Adrenal gland (tissue), 12 donors: ENCODE measurements around the gene ITGB3BP. TPM values are rescaled to one million over a fixed set of nuclear protein-coding genes. Genes with fewer than 3 reads are reported as not detected.

Experiments
- DNase-seq, 7 donors: peaks; one replicate each; pipeline ENCODE4 v3.0.0-alpha.2; 2019 to 2020
- H3K27ac ChIP-seq, 5 donors: fragments of 200-600 bp; sonication (generic) in 4 of 5; 1 replicate in 3 of 5; 2 replicates in 2 of 5; pipeline versions ENCODE4 v1.5.1 to v1.8.0; 2016 to 2020; ENCODE audit warnings: mild to moderate bottlenecking in 1 of 5
- H3K27me3 ChIP-seq: fragments of 200-600 bp; 2 replicates; pipeline ENCODE4 v1.8.0; 2021
- H3K36me3 ChIP-seq, 2 donors: fragments of 200-600 bp; replicated peaks in 1 of 2; 1 replicate in 1 of 2; 2 replicates in 1 of 2; pipeline versions ENCODE4 v1.5.1 to v1.8.0; 2018 to 2022
- H3K4me1 ChIP-seq, 2 donors: fragments of 200-600 bp; replicated peaks in 1 of 2; 1 replicate in 1 of 2; 2 replicates in 1 of 2; pipeline versions ENCODE4 v1.5.1 to v1.8.0; 2018 to 2021
- H3K4me3 ChIP-seq, 4 donors: fragments of 200-600 bp; sonication (generic) in 3 of 4; one replicate each; pipeline ENCODE4 v1.5.1; 2016 to 2018
- H3K9me3 ChIP-seq, 3 donors: fragments of 200-600 bp; sonication (generic) in 1 of 3; replicated peaks in 1 of 3; 1 replicate in 2 of 3; 2 replicates in 1 of 3; pipeline versions ENCODE4 v1.5.1 to v1.8.0; 2016 to 2021
- CTCF ChIP-seq, 6 experiments: fragments of 450-650 bp in 4 of 6; fragments of 200-600 bp in 2 of 6; sonication (generic) in 1 of 6; IDR thresholded peaks; 1 replicate in 5 of 6; 2 replicates in 1 of 6; pipeline versions ENCODE4 v1.5.1 to v1.8.0; 2016 to 2021; ENCODE audit warnings: antibody characterized with exemption in 6 of 6, mild to moderate bottlenecking in 2 of 6, moderate library complexity in 1 of 6
- POLR2A ChIP-seq, 2 donors: fragments of 450-650 bp; IDR thresholded peaks; one replicate each; pipeline ENCODE4 v1.6.1; 2017; ENCODE audit warnings: antibody characterized with exemption in 2 of 2, mild to moderate bottlenecking in 2 of 2, moderate library complexity in 1 of 2
- WGBS, 4 donors: extraction: QIAGEN DNeasy Blood & Tissue Kit in 2 of 4; methylation state at CpG; one replicate each; pipeline versions ENCODE4 v1.1.5 to v1.1.7; 2013 to 2017; 5-methylcytosine and 5-hydroxymethylcytosine counted together
- intact Hi-C, 2 donors: fragments of 100-400 bp; cut with DNase I; formaldehyde crosslinking; loops; one replicate each; pipeline versions ENCODE4 v1.14.1 to v1.15.0; 2022 to 2023
- polyA plus RNA-seq, 3 donors: library from polyadenylated mRNA; stranded (reverse); fragments of 200-250 nt in 2 of 3; fragments of 350-450 nt in 1 of 3; fragmentation: Illumina TruSeq in 1 of 3; extraction: RNeasy Lipid Tissue Mini Kit (QIAGEN cat#74804) in 1 of 3; gene quantifications; one replicate each; pipeline ENCODE4 v1.2.3, GENCODE V29; 2013 to 2014
- total RNA-seq, 9 donors: library from RNA; depleted of rRNA in 4 of 9; stranded (reverse); fragments of >200 nt in 4 of 9; fragments of 120-200 nt in 1 of 9; fragmentation: NEBNext Ultra II Directional in 1 of 9; extraction: Animal tissue kit (Norgen Biotek cat#: 25700) in 1 of 9; gene quantifications; one replicate each; pipeline versions ENCODE4 v1.1.0 to v1.2.4, GENCODE V29; 2013 to 2023
- donor health status: healthy with polysubstance abuse.
- donor health status: Bipolar disorder and iron deficiency.
- donor health status: DM: yes; HTN: yes; CAD: no.
- donor health status: DM: no; HTN: no; CAD: no.
- donor health status: DM: no; HTN: no; CAD: no.
- donor health status: DM: yes; HTN: yes; CAD: no.

ITGB3BP gene
- total and polyA plus RNA-seq, 12 donors: 2.4 to 50.2 (median 27.7) TPM

- Histone ChIP-seq H3K4me1 (no peaks in the 10 kb centered on the region), H3K27ac (no peak overlapping the region), H3K27me3 (no peaks in the 10 kb centered on the region), H3K36me3 (peaks cover 0 to 4% of the 10 kb centered on the region in 2 donors), H3K9me3 (no peaks in the 10 kb centered on the region), H3K4me3 (no peak overlapping the region)
- no peak for TF ChIP-seq POLR2A (IDR thresholded peaks at IDR 0.05)
- TF ChIP-seq CTCF (IDR thresholded peaks at IDR 0.05): no peak
- intact Hi-C loops: no loop called here
- no peak for DNase-seq
These were observed 104.9 kb downstream of the ITGB3BP start for GRCh38 chr1:63418101-63418500.

- WGBS, 4 donors: 85 to 95% (median 88%) methylated on average over 3 of the region's 3 CpGs
- DNase-seq: no peak
- no peaks in the 10 kb centered on the region for H3K9me3 ChIP-seq
- H3K27ac ChIP-seq: no peak overlapping the region
- H3K36me3 ChIP-seq: peaks cover 0 to 4% of the 10 kb centered on the region in 2 donors
- no peaks in the 10 kb centered on the region for H3K4me1 ChIP-seq
- no peak overlapping the region for H3K4me3 ChIP-seq
- intact Hi-C loops: no loop called here
- TF ChIP-seq CTCF (IDR thresholded peaks at IDR 0.05) (no peak), POLR2A (IDR thresholded peaks at IDR 0.05) (no peak)
- H3K27me3 ChIP-seq: no peaks in the 10 kb centered on the region
These were observed 108.2 kb downstream of the ITGB3BP start for GRCh38 chr1:63414691-63415365.

- H3K36me3 ChIP-seq: peaks cover 0 to 4% of the 10 kb centered on the region in 2 donors
- TF ChIP-seq CTCF (IDR thresholded peaks at IDR 0.05) (no peak), POLR2A (IDR thresholded peaks at IDR 0.05) (no peak)
- 81 to 94% (median 85%) methylated on average over 1 of the region's 1 CpG for WGBS, 4 donors
- H3K27me3 ChIP-seq: no peaks in the 10 kb centered on the region
- no peak for DNase-seq
- intact Hi-C loops: no loop called here
- no peak overlapping the region for H3K4me3 ChIP-seq
- H3K4me1 ChIP-seq: no peaks in the 10 kb centered on the region
- no peaks in the 10 kb centered on the region for H3K9me3 ChIP-seq
- no peak overlapping the region for H3K27ac ChIP-seq
These were observed 109.6 kb downstream of the ITGB3BP start for GRCh38 chr1:63413394-63413793.

- Histone ChIP-seq H3K4me1 (no peaks in the 10 kb centered on the region), H3K27ac (no peak overlapping the region), H3K9me3 (no peaks in the 10 kb centered on the region), H3K4me3 (no peak overlapping the region), H3K36me3 (peaks cover 0 to 4% of the 10 kb centered on the region in 2 donors), H3K27me3 (no peaks in the 10 kb centered on the region)
- TF ChIP-seq CTCF (IDR thresholded peaks at IDR 0.05) (no peak), POLR2A (IDR thresholded peaks at IDR 0.05) (no peak)
- DNase-seq: no peak
- intact Hi-C loops: no loop called here
- 60 to 78% (median 61%) methylated on average over 2 of the region's 2 CpGs for WGBS, 4 donors
These were observed 112.0 kb downstream of the ITGB3BP start for GRCh38 chr1:63411066-63411465.
